Activated CD4-positive, alpha-beta T cell treated with anti-CD3 and anti-CD28 coated beads, Interleukin-2, amount 50 U/mL, for 4 hours (primary cell): Measurements from ENCODE around the gene ODR4.
"Not testable (repeated sequence)": the region's sequence is repeated elsewhere in the genome, so short reads cannot be mapped to it uniquely, and the experiment has no call there.

Experiments used
- DNase-seq, 2 experiments: peaks; one replicate each; pipeline ENCODE4 v3.0.0-alpha.2; 2020

ODR4 gene

DNA sequence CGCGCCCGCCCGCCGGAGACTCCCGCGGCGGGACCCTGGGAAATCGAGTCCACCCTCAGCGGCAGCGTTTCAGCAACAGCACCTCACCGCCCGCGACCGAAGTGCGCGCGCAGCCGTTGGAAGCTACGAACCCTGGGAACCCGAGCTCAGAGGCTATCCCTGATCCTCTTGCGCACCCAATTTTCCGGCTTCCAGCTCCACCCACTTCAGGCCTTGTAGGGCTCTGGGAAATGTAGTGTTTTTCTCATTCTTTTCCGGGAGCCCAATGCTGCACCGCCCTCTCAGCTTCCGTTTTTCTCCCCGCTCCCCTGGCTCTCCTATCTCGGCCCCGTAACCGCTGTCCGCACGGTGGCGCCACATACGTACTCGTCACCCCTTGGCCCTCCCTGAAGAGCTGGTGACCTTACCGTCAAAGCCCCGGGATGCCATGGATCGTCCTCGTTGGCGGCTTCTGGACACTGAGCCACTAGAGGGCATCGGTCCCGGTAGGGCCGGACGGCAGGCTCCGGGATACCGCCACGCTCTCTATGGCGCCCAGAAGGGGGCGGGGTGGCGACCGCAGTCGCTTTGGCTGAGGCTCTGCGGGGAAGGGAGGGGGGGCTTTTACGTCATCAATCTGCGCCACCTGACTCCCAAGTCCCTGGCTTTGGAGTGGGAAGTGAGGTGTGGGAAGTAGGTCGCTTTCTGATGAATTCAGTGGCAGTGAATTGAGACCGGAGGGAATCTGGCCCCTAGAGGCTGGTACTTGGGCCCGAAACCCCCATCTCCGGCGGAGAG lies at the start of gene ODR4, which contains the start of gene TPR:
Gene ODR4, plus strand, starts transcription at position 687 of the 777 bp plus-strand sequence. CDS start 3,948 bp downstream, outside the sequence.
Gene TPR, minus strand, starts transcription at position 102 of the 777 bp plus-strand sequence. CDS start 225 bp downstream, outside the sequence.
- DNase-seq, result peak; percentile 96

DNA sequence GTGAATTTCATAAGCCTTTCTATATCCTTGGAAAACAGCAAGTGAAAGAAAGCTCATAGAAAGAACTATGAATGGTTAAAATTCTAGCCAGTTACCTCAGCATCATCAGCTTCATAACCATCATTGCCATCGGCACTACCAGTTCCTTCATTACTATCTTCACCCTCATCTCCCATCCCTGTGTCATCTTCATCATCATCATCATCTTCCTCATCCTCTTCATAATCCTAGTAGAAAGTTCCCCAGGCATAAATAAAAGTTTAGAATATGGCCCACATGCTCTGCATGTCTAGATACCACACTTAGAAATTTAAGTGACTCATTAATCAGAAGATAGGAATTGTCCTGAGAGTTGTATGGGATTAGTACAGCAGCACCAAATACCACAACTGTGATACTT lies 49.6 kb upstream of the ODR4 start:
- no peak for DNase-seq

DNA sequence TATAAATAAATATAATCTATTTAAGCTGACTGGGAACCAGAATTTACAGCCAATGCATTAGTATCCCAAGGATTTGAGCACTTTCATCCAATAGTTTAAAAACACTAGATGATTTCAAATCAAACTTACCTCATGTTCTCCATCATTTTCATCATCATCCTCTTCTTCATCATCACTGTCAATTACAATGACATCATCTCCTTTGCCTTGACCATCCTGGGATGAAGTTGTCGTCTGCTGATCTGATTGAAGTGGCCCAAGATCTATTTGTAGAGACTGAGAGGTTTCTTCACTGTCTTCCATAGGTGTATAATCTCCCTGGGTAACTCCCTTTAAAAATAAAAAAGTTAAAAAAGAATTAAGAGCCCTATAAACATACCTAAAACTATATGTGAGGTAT lies 48.3 kb upstream of the ODR4 start:
- DNase-seq, result no peak

DNA sequence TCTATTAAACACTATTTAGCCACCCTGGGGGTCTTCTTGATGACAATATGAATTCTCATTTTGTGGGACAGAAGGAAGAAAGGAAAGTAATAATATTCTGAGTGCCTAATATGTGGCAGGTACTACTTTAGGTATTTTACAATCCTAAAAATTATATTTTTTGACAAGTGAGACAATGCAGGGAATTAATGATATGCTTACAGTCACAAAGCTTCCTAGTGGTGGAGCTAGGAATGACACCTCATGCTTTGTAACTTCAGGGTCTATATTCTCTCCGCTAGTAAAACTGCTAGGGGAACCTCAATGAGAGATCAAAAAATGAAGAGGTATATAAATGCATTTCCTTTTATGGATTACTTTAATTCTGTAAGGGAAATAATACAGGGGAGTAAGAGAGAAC lies 44.9 kb upstream of the ODR4 start:
- no peak for DNase-seq

DNA sequence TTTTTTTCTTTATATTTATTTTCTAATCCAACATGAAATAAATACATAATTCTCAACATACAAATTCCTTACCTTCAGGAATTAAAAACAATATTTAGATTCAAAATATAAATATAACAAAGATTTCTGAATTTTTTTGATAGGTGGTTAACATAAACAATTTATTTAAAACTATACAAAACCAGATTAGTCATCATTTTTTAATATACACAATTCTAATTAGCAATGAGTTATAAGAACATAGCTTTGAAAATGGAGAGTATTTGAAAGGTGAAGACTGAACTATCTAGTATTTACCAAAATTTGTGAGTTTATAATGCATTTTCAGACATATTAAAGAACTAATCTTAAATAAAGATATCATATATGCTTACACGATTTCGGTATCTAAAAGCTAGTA lies 38.1 kb upstream of the ODR4 start:
- DNase-seq, result no peak

DNA sequence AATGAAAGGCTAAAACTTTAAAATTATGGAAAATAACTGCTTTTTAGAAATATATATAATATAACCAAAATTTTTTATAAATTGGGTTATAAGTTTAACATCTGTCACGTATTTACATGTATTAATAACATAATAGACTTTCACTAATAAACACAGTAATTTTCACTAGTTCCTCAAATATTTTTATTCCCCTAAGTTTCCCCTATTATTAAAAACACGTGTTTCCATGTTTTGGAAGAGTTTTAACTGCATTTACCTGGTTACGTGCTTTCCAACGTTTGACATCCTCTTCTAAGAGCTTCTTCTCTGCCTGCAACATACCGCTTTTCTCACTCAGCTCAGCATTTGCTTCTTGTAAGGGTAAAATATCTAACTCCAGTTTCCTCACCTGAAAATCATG lies 34.9 kb upstream of the ODR4 start:
- no peak for DNase-seq

DNA sequence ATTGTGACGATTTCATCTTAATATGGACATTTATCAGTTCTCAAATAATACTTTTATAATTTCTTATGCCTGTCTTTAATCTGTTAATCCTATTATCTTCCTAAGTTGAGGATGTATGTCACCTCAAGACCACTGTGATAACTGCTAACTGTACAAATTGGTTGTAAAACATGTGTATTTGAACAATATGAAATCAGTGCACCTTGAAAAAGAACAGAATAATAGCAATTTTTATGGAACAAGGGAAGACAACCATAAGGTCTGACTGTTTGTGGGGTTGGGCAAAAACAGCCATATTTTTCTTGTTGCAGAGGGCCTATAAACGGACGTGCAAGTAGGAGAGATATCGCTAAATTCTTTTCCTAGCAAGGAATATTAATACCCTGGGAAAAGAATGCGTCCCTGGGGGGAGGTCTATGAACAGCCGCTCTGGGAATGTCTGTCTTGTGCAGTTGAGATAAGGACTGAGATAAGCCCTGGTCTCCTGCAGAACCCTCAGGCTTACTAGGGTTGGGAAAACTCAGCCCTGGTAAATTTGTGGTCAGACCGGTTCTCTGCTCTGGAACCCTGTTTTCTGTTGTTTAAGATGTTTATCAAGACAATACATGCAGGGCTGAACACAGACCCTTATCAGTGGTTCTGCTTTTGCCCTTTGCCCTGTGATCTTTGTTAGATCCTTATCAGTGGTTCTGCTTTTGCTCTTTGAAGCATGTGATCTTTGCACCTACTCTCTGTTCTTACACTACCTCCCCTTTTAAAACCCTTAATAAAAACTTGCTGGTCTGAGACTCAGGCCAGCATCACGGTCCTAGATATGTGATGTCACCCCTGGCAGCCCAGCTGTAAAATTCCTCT lies 27.6 kb upstream of the ODR4 start:
- not testable (repeated sequence) for DNase-seq

DNA sequence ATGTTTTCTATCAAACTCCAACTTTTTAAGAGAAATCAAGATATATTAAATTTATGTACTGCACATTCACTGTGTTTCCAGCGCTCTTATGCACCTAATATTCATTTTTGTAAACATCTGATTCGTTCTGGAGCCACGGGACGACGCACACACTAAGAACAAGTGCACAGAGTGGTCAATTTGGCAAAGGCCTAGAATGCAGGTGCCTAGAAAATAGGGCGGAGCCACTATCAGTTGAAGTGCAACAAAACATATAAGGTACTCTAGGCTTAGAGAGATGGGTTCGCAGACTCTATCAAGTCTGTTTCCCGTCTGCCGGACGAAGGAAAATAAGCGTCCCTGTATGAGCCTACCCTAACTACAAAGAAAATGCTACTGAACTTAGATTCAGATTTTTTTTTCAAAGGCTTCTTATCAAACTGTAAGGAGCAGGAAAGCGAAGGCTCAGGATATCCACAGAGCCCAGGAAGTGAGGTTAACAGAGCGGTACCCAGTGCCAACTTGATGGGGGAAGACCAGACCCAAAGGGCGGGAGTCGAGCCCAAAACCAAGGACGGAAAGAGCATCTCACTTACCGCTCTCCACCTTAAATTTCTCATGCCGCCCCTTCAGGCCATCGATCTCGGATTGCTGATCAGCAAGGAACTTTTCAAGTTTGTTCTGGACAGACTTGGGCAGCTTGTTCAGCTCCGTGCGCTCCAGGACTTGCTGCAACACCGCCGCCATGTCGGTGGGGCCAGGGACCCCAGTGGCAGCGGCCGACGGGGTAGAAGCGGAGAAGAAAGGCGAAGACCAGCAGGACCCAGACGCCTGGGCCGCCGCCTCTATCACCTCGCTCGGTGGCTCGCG lies 1.1 kb upstream of the ODR4 start:
- DNase-seq, result peak in 1 of 2 experiments; percentile 1

DNA sequence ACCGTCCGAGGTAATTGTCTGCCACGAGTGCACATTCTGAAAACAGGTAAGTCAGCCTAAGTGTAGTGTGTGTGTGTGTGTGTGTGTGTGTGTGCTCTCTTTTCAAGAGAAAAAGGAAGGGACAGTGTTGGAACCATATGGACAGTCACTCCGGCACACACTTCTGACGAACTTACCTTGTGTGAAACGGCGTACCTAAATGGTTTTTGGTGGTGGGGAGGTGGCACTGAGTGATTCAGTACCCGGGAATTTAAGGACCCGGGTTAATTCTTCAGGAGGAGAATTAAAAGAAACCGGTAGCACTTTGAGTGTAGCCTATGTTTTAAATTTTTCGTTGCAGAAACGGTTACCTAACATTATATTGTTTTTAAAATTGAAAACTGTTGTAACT lies 286 bp downstream of the ODR4 start:
- DNase-seq, result no peak

DNA sequence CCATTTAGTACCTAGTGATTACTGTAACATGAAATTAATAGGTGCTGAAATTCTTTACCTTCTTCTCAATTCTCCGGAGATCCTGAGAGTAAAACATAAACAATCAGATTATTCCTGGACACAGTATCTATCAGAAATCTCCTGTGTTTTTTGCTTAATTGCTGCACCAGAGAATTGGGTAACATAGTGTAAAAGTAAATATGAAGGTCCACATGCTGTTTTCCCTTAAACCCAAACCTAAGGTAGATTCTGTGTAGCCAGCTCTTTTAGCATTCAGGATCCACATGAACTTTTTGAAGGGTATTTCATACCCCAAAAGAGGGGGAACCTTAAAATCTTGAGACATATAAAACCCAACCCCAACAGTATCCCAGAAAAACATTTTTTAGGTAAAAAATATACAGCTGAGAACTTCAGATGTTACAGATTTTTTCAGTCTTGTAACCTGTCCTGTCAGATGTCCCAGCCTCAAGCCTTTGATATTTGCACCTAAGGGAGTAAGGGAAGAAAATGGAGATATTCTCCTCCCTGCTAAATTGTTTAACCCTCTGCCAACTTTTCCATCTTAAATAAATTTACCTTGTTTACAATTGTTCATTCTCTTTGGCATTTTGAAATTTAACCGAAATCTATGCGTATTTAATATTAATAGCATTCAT lies 11.2 kb downstream of the ODR4 start:
- DNase-seq, result no peak

DNA sequence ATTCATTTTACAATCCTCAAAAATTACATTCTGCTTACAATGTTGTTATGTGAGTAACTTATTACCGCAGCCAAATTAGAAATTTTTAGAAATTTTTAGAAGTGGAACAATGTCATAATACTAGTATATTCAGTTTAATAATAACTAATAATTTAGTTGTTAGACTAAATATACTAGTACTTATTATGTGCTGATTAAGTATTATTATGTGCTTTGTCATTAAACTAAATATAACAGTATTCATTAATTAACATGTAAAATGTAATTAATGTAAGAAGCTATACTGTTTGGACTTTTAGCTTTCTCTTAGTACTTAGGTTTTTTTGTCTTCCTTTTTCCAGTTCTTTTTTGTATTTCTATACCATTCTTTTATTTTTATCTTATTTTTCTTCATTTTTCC lies 15.3 kb downstream of the ODR4 start:
- no peak for DNase-seq

DNA sequence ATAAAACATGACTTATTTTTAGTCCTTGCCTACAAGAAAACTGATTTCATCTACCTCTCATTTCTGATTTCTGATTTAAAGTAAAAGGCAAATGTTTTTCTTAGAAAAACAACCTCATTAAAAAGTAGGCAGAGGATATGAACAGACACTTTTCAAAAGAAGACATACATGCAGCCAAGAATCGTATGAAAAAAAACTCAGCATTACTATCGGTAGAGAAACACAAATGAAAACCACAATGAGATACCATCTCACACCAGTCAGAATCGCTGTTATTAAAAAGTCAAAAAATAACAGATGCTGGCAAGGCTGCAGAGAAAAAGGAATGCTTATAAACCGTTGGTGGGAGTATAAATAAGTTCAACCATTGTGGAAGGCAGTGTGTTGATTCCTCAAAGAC lies 16.2 kb downstream of the ODR4 start:
- DNase-seq, result no peak

DNA sequence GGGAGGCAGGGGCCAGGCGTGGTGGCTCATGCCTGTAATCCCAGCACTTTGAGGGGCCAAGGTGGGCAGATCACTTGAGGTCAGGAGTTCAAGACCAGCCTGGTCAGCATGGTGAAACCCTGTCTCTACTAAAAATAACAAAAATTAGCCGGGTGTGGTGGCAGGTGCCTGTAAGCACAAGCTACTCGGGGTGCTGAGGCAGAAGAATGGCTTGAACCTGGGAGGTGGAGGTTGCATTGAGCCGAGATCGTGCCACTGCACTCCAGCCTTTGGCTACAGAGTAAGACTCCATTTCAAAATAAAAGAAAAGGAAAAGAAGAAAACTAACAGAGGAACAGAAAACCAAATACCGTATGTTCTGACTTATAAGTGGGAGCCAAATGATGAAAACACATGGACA lies 17.1 kb downstream of the ODR4 start:
- DNase-seq, result not testable (repeated sequence)

DNA sequence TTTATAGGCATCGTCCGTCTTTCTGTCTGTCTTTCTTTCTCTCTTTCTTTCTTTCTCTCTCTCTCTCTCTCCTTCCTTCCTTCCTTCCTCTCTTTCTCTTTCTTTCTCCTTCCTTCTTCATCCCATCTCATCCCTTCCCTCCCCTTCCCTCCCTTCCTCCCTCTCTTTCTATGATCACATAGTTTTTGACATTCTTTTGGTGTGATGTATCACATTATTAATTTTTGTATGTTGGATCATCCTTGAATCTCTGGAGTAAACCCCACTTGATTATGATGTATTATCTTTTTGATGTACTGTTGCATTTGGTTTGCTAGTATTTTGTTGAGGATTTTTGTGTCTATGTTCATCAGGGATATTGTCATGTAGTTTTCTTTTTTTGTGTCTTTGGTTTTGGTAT lies 25.8 kb downstream of the ODR4 start:
- DNase-seq, result not testable (repeated sequence)

DNA sequence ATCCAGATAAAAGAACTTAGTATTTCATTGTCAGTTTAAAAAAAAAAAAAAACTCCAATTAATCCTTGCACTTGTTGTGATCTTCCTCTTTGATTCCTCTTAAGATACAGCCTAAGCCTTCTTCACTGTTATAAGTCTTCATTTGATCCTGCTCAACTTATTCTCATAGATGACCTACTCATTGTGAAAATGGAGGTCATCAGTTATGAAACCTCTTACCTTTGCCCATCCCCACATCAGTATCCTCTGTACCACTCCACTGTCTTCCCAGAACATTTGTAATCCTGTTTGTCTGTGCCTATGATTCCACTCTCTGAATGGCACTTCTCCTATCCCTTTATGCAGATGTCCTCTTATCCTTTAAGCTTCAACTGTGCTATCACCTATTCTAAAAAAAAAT lies 28.0 kb downstream of the ODR4 start:
- DNase-seq, result no peak

DNA sequence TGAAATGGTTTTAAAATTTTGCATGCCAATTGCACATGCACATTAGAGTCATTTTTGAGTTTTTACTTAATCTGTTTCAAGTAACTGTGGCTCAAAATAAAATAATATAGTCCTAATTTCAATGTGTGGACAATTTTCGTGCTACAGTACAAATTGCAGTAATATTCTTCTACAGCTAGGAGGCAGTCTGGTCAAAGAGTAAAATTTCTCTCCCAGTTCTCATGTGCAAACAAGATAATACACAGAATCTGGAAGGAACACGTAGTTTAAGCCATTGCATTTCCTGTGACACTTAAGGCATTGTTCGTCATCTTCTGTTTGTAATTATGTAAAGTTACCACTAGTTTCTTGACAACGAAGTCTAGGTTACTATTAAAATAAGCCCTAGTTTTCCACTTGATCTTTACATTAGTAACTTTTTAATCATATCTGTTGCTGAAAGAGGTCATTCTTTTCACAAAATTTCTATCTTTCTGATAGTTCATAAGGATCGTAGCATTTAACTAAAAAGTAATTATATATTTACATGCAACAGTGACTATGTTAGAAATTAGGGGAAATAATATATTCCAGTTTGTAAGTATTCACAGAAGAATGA lies 28.9 kb downstream of the ODR4 start:
- DNase-seq, result no peak

DNA sequence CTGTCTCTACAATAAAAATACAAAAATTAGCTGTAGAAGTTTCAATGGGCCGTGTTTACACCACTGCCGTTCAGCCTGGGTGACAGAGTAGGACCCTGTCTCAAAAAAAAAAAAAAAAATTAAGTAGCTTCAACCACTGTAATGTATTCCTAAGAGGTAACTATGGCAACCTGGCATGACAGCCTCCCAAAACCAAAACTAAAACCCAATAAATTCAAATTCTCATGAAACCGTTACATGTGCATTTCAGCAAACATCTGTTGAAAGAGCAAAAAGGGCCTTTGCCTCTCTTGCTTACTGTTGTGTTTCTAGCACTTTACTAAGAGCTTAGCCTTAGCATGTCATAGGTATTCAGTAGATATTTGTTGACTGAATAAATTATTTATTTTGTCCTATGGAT lies 33.5 kb downstream of the ODR4 start:
- no peak for DNase-seq

DNA sequence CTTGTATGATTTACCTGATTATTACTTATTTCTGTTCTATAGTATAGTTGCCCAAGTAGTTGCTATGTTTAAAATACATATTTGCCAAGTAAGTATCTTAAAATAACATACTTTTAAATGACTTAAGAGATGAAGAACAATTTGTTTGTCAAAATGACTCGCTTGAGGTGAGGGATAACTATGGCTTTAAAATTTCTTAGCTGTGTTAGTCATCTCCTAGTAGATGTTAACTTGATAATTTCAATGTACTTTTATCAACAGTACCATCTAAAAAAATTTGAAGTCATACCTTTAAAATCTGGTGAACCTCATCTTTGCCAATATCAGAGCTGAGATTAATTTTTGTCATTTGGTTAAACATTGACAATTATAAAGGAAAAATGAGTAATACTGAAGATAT lies 37.7 kb downstream of the ODR4 start:
- DNase-seq, result no peak

DNA sequence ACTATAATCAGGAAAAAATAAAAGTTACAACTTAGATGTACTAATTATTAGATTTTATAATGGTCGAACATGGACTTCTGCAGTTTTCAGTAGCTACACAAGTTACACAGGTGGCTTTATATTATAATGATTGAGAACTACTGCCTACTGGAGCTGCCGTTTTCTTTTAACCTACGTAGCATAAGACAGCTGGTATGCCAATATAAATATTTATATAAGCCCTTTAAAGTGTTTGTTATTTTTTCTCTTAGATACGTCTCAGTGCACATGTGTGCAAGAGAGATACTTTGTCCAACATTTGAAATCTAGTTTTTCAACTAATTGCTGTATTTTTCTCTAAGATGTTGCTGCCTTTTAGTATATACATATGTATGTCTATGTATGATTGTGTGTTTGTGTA lies 42.9 kb downstream of the ODR4 start:
- DNase-seq, result no peak

DNA sequence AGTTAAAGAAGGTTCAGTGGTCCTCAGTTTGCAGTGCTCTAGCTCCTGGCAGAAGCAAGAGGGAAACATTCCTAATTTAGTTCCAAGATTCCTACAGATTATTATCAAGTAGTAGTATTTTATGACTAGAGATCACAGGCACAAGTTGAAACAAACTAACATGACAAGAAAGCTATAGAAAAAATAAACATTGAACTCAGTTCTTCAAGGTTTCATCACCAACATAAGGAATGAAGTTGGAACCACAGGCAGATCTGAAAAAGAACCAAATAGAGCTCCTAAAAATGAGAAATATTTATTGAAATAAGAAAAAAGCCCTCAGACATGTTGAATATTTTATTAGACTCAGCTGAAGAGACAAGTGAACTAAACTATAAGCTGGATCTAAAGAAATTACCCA lies 44.7 kb downstream of the ODR4 start:
- DNase-seq, result no peak

DNA sequence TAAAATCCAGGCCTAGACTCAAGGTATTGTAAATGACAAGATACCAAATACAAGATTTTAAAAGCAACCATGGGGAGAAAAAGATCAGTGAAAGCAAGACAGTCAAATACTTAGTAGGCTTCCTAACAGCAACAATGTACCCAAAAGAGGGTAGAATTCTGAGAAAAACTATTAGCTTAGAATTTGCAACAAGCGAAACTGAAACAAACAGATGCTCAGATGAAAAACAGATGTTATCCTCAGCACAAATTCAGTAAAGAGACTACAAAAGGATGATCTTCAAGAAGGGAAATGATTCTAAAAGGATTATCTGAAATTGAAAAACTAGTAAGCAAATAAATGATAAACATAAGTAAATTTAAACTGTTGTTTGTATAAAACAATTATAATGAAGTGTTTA lies 45.3 kb downstream of the ODR4 start:
- DNase-seq, result no peak

DNA sequence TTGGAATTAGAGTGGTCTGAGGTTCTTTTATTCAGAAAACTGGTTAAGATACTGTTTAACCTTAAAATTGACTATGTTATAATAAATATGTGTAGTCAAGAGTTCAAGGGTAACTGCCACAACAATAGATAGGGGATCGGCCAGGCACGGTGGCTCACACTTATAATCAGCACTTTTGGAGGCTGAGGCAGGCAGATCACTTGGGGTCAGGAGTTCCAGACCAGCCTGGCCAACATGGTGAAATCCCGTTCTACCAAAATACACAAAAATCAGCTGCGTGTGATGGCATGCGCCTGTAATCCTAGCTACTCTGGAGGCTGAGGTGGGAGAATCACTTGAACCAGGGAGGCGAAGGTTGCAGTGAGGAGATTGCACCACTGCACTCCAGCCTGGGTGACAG lies 45.8 kb downstream of the ODR4 start:
- DNase-seq, result no peak
